ENCODE measurements around the gene NPHS1. TPM values are rescaled to one million over a fixed set of nuclear protein-coding genes. Genes with fewer than 3 reads are reported as not detected.
A peak's percentile ranks its signal among the peaks of the same experiment; 100 is the strongest.
"Not testable (repeated sequence)": the region's sequence is repeated elsewhere in the genome, so short reads cannot be mapped to it uniquely, and the experiment has no call there.

Gene NPHS1
- total RNA-seq, 2 donors from 2014 or later: 0.22 to 0.74 TPM

DNA sequence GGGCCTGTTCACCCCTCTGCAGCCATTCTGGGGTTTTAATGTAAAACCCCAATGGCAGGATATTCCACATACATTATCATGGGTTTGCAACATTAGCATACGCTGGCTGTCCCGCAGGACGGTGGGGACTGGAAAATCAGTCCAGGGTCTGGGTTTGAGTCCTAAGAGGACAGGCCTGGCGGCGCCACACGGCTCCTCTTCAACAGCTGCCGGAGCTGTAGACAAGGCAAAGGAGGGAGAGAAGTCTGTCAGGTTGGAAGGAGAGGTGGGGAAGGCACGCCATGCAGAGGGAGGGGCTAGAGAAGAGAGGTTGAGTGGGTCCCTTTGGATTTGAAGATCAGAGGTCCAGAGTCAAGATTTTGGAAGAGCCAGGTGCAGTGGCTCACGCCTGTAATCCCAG lies 36.1 kb upstream of the NPHS1 start:
- Mint-ChIP-seq H3K36me3 (ENCODE audit: insufficient read depth in 2 of 2) (peaks cover 16 to 43% of the 10 kb centered on the region in 2 donors), H3K9me3 (no peaks in the 10 kb centered on the region), H3K27ac (no peak overlapping the region), H3K27me3 (ENCODE audit: low read depth) (no peaks in the 10 kb centered on the region), H3K4me1 (ENCODE audit: low read depth) (peaks cover 21% of the 10 kb centered on the region), H3K4me3 (no peak overlapping the region)
- DNase-seq (no peak), ATAC-seq (replicated peaks in 1 of 2) (no peak)

DNA sequence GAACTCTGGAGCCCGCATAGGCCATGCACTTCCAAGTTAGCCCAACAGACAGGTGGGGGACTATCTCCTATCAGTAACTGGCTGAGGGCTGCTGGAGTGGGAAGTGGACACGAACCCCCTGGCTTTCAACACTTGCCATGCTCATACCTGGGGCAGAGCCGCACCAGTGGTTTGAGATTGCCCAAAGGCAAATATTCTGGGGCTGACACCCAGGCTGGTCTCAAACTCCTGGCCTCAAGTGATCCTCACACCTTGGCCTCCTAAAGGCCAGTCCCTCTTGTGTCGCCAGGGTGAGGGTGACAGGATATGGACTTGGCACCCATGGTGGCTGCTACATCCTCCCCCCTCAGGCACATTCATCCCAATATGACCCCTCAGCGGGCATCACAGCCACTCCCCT lies 34.9 kb upstream of the NPHS1 start:
- peaks cover 13 to 33% of the 10 kb centered on the region in 2 donors for H3K36me3 Mint-ChIP-seq (ENCODE audit: insufficient read depth in 2 of 2)
- H3K27me3 Mint-ChIP-seq (ENCODE audit: low read depth): no peaks in the 10 kb centered on the region
- H3K27ac Mint-ChIP-seq: no peak overlapping the region
- peaks cover 15% of the 10 kb centered on the region for H3K4me1 Mint-ChIP-seq (ENCODE audit: low read depth)
- H3K9me3 Mint-ChIP-seq: no peaks in the 10 kb centered on the region
- H3K4me3 Mint-ChIP-seq: no peak overlapping the region
- ATAC-seq (replicated peaks in 1 of 2) (no peak), DNase-seq (no peak)

DNA sequence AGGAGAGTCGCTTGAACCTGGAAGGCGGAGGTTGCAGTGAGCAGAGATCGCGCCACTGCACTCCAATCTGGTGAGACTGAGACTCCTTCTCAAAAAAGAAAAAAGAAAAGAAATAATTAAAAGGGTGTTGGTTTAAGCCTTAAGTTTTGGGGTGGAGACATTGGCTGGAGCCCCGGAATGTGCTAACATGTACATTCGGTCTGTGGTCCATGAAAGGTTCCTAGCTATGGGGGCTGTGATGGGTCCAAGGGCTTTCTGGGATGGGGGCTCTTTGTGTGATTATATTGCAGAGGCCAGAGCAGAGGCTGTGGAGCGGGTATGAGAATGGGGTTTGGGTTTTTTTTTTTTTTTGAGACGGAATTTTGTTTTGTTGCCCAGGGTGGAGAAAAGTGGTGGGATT lies 33.6 kb upstream of the NPHS1 start:
- peaks cover 12 to 27% of the 10 kb centered on the region in 2 donors for H3K36me3 Mint-ChIP-seq (ENCODE audit: insufficient read depth in 2 of 2)
- no peaks in the 10 kb centered on the region for H3K9me3 Mint-ChIP-seq
- no peak overlapping the region for H3K27ac Mint-ChIP-seq
- DNase-seq (no peak), ATAC-seq (replicated peaks in 1 of 2) (no peak)
- peaks cover 15% of the 10 kb centered on the region for H3K4me1 Mint-ChIP-seq (ENCODE audit: low read depth)
- no peaks in the 10 kb centered on the region for H3K27me3 Mint-ChIP-seq (ENCODE audit: low read depth)
- no peak overlapping the region for H3K4me3 Mint-ChIP-seq

DNA sequence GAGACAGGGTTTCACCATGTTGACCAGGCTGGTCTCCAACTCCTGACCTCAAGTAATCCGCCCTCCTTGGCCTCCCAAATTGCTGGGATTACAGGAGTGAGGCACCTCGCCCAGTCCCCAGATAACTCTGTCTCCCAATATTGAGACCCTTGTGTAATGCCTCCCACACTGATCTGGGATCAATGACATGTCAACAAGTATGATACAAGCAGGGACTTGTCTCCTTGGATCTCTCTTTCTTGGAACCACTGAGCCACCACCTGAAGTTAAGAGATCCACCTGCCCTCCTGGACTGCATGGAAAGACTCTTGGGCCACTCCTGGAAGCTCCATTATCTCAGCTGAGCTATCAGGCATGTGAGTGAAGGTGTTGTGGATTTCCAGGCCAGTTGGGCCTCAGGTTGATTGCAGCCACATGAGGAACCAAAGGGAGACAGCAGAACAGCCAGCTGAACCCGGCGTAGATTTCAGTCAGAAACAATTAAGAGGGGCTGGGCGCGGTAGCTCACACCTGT lies 33.0 kb upstream of the NPHS1 start:
- Mint-ChIP-seq H3K36me3 (ENCODE audit: insufficient read depth in 2 of 2) (peaks cover 8 to 24% of the 10 kb centered on the region in 2 donors), H3K4me3 (no peak overlapping the region), H3K9me3 (no peaks in the 10 kb centered on the region), H3K27me3 (ENCODE audit: low read depth) (peaks cover 2% of the 10 kb centered on the region), H3K4me1 (ENCODE audit: low read depth) (peaks cover 15% of the 10 kb centered on the region), H3K27ac (no peak overlapping the region)
- no peak for DNase-seq
- no peak for ATAC-seq (replicated peaks in 1 of 2)

DNA sequence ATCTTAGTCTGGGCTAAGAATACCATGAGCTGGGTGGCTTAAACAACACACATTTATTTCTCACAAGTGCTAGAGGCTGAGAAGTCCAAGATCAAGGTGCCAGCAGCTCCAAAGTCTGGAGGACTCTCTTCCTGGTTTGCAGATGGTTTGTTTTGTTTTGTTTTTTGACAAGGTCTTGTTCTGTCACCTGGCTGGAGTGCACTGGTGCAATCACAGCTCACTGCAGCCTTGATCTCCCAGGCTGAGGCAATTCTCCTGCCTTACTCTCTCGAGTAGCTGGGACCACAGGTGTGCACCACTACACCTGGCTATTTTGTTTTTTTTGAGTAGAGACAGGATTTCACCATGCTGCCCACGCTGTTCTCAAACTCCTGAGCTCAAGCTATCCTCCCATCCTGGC lies 31.6 kb upstream of the NPHS1 start:
- Mint-ChIP-seq H3K9me3 (no peaks in the 10 kb centered on the region), H3K27ac (no peak overlapping the region), H3K27me3 (ENCODE audit: low read depth) (peaks cover 12% of the 10 kb centered on the region), H3K36me3 (ENCODE audit: insufficient read depth in 2 of 2) (peaks cover 3 to 16% of the 10 kb centered on the region in 2 donors), H3K4me3 (no peak overlapping the region), H3K4me1 (ENCODE audit: low read depth) (peaks cover 24% of the 10 kb centered on the region)
- peak in 1 of 2 donors; percentile 5 for ATAC-seq (replicated peaks in 1 of 2)
- no peak for DNase-seq

DNA sequence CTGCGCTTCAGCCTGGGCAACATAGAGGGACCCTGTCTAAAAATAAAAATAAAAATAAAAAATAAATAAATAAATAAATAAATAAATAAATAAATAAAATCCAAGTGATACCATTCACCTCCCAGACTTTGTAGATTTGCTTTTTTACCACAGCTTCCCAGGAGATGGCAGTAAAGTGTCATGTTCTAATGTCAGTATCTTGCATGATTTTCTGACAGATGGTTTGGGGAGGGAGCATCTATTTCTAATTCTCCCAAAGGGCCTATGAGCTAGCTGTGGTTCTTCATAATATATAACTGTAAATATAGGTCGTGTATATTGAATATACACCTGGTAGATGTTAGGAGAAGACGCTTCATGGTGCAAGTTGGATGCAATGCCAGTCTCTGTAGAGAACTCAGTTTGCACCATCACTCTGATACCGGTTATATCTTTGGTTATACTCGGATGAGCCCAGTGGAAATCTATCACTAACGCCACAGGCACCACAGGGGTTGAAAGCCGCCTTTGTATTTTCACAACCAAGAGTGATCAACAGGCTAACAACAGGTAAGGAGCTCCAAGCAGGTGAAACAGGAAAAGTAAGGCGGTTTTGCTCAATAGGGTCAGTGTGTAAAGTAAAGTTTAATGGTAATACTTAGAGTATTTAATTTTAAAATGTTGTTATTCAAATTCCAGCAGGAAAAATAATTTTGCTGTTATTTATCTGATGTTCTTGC lies 30.0 kb upstream of the NPHS1 start:
- Mint-ChIP-seq H3K27ac (peak overlapping the region; percentile 10), H3K27me3 (ENCODE audit: low read depth) (peaks cover 19% of the 10 kb centered on the region), H3K4me1 (ENCODE audit: low read depth) (peaks cover 15% of the 10 kb centered on the region), H3K9me3 (no peaks in the 10 kb centered on the region), H3K4me3 (no peak overlapping the region), H3K36me3 (ENCODE audit: insufficient read depth in 2 of 2) (peaks cover 0 to 6% of the 10 kb centered on the region in 2 donors)
- DNase-seq: peak in 1 of 2 donors; percentile 48
- peak; percentile 25 to 49 for ATAC-seq (replicated peaks in 1 of 2)

DNA sequence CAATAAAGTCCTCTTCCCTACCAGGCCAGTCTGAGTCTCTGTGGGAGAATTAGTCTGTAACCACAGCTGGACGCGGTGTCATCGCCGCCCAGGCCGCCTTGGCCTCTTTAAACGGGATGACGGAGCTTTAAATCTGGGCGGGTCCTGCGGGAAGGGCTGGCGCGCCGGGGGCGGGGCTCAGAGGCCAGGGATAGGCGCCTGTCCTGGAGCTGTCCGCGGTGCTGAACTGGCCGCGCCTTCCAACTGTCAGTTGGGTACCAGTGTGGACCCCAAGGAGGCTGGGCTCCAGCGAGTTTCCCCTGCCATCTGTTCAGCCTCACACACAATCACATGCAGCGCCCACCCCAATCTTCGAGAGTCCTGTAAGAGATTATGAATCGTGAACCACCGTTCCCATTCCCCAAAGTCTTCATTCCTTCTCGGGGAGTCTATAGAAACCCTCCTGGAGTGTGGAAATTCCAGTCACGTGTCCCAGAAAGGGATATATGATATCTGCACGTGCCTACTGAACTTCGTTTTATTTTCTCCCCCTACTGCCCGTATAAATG lies 27.5 kb upstream of the NPHS1 start:
- Mint-ChIP-seq H3K27me3 (ENCODE audit: low read depth) (peaks cover 19% of the 10 kb centered on the region), H3K27ac (no peak overlapping the region), H3K9me3 (no peaks in the 10 kb centered on the region), H3K4me1 (ENCODE audit: low read depth) (peaks cover 15% of the 10 kb centered on the region), H3K4me3 (peak overlapping the region in 1 of 2 donors; percentile 17), H3K36me3 (ENCODE audit: insufficient read depth in 2 of 2) (no peaks in the 10 kb centered on the region)
- ATAC-seq (replicated peaks in 1 of 2) (peak; percentile 71 to 81), DNase-seq (peak; percentile 86 to 88)

DNA sequence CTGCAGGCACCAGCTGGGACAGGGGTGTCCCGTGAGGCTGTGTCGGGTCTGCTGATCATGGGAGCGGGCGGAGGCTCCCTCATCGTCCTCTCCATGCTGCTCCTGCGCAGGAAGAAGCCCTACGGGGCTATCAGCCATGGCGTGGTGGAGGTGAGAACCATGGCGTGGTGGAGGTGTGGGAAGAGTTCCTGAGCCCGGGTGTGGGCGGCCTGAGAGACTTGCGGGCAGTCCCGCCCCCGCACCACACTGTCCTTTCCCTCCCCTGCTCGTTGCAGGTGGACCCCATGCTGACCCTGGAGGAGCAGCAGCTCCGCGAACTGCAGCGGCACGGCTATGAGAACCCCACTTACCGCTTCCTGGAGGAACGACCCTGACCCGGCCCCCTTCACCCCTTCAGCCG lies 26.8 kb upstream of the NPHS1 start:
- DNase-seq (no peak), ATAC-seq (replicated peaks in 1 of 2) (no peak)
- Mint-ChIP-seq H3K36me3 (ENCODE audit: insufficient read depth in 2 of 2) (no peaks in the 10 kb centered on the region), H3K27ac (no peak overlapping the region), H3K9me3 (no peaks in the 10 kb centered on the region), H3K27me3 (ENCODE audit: low read depth) (peaks cover 19% of the 10 kb centered on the region), H3K4me3 (no peak overlapping the region), H3K4me1 (ENCODE audit: low read depth) (peaks cover 12% of the 10 kb centered on the region)

DNA sequence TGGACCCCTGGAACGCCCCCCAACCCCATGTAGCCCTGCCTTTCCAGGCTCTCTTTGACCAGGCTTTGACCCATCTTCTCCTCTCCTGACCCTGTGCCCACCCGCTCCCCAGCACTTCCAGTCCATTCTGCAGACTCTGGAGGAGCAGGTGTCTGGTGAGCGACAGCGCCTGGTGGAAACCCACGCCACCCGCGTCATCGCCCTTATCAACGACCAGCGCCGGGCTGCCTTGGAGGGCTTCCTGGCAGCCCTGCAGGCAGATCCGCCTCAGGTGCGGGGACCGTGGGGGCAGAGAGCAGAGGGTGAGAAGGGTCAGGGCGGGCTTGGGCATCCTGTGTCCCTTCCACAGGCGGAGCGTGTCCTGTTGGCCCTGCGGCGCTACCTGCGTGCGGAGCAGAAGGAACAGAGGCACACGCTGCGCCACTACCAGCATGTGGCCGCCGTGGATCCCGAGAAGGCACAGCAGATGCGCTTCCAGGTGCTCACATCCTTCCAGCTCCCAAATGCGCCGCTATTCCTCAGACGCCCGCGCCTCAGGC lies 22.2 kb upstream of the NPHS1 start:
- H3K36me3 Mint-ChIP-seq (ENCODE audit: insufficient read depth in 2 of 2): no peaks in the 10 kb centered on the region
- peaks cover 13% of the 10 kb centered on the region for H3K4me1 Mint-ChIP-seq (ENCODE audit: low read depth)
- no peak overlapping the region for H3K27ac Mint-ChIP-seq
- H3K4me3 Mint-ChIP-seq: no peak overlapping the region
- no peak for ATAC-seq (replicated peaks in 1 of 2)
- H3K27me3 Mint-ChIP-seq (ENCODE audit: low read depth): peaks cover 23% of the 10 kb centered on the region
- no peaks in the 10 kb centered on the region for H3K9me3 Mint-ChIP-seq
- DNase-seq: no peak

DNA sequence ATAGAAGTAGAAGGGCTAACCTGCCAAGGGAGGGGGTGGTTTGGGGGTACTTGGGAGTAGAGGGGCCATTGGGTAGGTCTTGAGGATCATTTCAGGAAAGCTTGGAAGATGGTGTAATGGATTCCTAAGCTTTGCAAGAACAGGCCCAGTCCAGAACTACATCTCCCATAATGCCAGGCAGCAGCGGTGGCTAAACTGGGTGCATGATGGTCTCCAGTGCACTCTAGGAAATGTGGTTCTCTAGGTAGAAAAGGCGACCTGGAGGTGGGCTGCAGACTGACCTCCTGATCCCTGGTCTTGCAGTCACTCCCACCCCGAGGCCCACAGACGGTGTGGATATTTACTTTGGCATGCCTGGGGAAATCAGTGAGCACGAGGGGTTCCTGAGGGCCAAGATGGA lies 19.9 kb upstream of the NPHS1 start:
- DNase-seq: no peak
- no peak overlapping the region for H3K4me3 Mint-ChIP-seq
- no peak overlapping the region for H3K27ac Mint-ChIP-seq
- H3K9me3 Mint-ChIP-seq: peaks cover 0 to 1% of the 10 kb centered on the region in 2 donors
- no peak for ATAC-seq (replicated peaks in 1 of 2)
- H3K4me1 Mint-ChIP-seq (ENCODE audit: low read depth): peaks cover 18% of the 10 kb centered on the region
- peaks cover 29% of the 10 kb centered on the region for H3K27me3 Mint-ChIP-seq (ENCODE audit: low read depth)
- H3K36me3 Mint-ChIP-seq (ENCODE audit: insufficient read depth in 2 of 2): no peaks in the 10 kb centered on the region

DNA sequence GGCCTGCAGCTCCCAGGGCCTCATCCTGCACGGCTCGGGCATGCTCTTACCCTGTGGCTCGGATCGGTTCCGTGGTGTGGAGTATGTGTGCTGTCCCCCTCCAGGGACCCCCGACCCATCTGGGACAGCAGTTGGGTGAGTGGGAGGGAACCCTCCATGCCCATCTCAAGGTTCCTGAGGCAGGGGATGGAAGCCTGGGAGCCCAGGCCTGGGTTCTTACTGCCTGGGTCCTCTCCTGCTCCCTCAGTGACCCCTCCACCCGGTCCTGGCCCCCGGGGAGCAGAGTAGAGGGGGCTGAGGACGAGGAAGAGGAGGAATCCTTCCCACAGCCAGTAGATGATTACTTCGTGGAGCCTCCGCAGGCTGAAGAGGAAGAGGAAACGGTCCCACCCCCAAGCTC lies 19.3 kb upstream of the NPHS1 start:
- DNase-seq (no peak), ATAC-seq (replicated peaks in 1 of 2) (no peak)
- Mint-ChIP-seq H3K4me3 (no peak overlapping the region), H3K27ac (no peak overlapping the region), H3K36me3 (ENCODE audit: insufficient read depth in 2 of 2) (no peaks in the 10 kb centered on the region), H3K9me3 (peaks cover 0 to 1% of the 10 kb centered on the region in 2 donors), H3K4me1 (ENCODE audit: low read depth) (peaks cover 18% of the 10 kb centered on the region), H3K27me3 (ENCODE audit: low read depth) (peaks cover 32% of the 10 kb centered on the region)

DNA sequence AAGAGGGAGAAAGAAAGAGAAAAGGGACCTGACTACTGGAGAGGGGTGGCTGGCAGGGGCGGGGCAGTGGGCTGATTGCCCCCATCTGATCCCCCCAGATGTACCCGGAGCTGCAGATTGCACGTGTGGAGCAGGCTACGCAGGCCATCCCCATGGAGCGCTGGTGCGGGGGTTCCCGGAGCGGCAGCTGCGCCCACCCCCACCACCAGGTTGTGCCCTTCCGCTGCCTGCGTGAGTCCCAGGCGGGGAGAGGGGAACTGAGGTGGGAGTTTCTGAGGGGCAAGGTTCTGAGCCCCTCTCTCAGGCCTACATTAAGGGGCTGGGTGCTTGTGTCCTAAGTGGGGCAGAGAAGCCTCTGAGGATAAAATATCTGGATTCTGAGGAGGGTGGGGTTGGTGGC lies 18.5 kb upstream of the NPHS1 start:
- no peak for ATAC-seq (replicated peaks in 1 of 2)
- H3K4me1 Mint-ChIP-seq (ENCODE audit: low read depth): peaks cover 18% of the 10 kb centered on the region
- peak overlapping the region in 1 of 2 donors; percentile 90 for H3K4me3 Mint-ChIP-seq
- H3K27ac Mint-ChIP-seq: no peak overlapping the region
- no peak for DNase-seq
- peaks cover 0 to 1% of the 10 kb centered on the region in 2 donors for H3K9me3 Mint-ChIP-seq
- peaks cover 41% of the 10 kb centered on the region for H3K27me3 Mint-ChIP-seq (ENCODE audit: low read depth)
- H3K36me3 Mint-ChIP-seq (ENCODE audit: insufficient read depth in 2 of 2): no peaks in the 10 kb centered on the region

DNA sequence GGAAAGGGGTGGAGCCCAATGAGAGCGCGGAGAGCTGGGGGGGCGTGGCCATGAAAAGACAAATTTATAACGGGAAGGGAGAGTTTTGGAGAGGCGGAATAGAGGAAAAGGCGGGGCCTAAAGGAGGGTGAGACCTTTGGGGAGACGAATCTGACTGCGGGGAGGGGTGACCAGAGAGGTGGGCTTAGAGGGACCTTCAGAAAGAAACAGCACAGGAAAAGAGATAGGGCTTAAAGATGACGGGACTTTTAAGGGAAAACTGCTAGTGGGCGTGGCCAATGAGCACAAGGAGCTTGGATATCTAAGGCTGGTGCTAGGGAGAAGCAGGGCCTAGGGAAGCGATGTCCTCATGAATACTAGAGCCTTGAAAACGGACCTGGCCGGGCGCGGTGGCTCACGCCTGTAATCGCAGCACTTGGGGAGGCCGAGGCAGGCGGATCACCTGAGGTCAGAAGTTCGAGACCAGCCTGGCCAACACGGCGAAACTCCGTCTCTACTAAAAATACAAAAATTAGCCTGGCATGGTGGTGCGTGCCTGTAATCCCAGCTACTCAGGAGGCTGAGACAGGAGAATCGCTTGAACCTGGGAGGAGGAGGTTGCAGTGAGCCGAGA lies 17.9 kb upstream of the NPHS1 start:
- H3K27me3 Mint-ChIP-seq (ENCODE audit: low read depth): peaks cover 46% of the 10 kb centered on the region
- not testable (repeated sequence) for ATAC-seq (replicated peaks in 1 of 2)

More for the DNA sequence above, 17.9 kb upstream of the NPHS1 start:
- Mint-ChIP-seq H3K4me1 (ENCODE audit: low read depth) (peaks cover 18% of the 10 kb centered on the region), H3K4me3 (peak overlapping the region; percentile 90 to 91)
- not testable (repeated sequence) for H3K9me3 Mint-ChIP-seq; H3K36me3 Mint-ChIP-seq (ENCODE audit: insufficient read depth in 2 of 2); H3K27ac Mint-ChIP-seq
- DNase-seq: peak in 1 of 2 donors; percentile 82
